HG02840 (cell line): ENCODE results near the gene CWF19L1.
A peak's percentile ranks its signal among the peaks of the same experiment; 100 is the strongest.
"Not testable (repeated sequence)": the region's sequence is repeated elsewhere in the genome, so short reads cannot be mapped to it uniquely, and the experiment has no call there.

Experiments used
- ATAC-seq: cut with Tn5 transposase; IDR thresholded peaks from one replicate; pipeline ENCODE4 v1.9.1; 2021; ENCODE audit warnings: mild to moderate bottlenecking, moderate library complexity, moderate number of reproducible peaks; ENCODE audit not compliant: unreplicated experiment, low FRiP score

CWF19L1 gene

DNA sequence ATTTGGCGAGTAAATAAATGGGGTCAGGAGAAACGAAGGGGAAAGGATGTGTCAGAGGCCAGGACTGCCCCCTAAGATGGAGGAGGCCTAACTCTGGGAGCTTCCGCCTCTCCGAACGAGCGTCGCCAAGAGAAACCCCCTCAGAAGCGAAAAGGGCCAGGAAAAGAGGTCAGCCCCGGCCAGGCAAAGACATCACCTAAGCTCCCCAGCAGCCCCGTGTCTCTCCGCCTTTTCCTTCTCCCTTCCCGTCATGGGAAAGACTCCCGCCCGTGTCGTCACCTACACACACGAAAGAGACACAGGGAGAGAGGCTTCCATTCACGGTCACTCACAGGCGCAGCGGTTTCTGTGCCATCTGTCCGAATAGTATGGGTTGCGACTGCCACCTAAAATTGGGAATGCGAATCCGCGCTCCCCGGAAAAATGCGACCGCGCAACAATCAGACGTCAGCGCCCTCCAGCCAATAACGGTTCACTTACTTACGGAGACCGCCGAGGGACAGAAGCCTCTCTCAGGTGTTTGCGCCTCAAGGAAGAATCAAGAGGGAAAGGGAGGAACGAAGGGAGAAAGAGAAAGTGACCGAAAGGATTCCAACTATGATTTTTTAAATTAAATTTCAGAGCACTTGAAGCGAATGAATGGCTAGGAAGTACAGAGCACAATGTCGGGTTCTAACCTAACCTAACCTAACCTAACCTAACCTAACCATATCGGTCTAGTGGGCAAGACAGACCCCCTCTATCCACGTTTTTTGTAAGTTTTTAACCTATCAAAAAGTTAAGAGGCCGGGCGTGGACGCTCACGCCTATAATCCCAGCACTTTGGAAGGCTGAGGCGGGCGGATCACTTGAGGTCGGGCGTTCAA is at the start of gene CWF19L1:
TSS of gene CWF19L1 (minus strand) at position 400 of the 866 bp plus-strand sequence. CDS start at position 355, 45 bp downstream.
- ATAC-seq = peak; percentile 67

DNA sequence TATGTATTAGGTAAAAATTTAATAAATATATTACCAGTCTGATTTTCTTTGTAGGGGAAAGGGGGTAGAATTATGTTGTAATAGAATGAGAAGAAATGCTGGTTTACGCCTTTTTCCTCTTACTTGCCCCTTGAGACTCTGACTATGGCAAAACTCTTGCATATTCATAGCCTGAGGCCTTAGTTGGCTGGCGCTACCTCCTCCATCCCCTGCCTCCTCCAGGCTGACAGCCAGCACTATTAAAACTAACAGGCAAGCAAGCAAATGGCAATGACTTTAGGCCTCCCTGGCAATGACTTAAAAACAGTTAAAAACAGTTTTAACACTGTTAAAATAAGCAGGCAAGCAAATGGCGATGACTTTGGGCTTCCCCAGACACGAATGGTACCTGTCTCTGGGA is 48.2 kb upstream of the CWF19L1 start:
- no peak for ATAC-seq

DNA sequence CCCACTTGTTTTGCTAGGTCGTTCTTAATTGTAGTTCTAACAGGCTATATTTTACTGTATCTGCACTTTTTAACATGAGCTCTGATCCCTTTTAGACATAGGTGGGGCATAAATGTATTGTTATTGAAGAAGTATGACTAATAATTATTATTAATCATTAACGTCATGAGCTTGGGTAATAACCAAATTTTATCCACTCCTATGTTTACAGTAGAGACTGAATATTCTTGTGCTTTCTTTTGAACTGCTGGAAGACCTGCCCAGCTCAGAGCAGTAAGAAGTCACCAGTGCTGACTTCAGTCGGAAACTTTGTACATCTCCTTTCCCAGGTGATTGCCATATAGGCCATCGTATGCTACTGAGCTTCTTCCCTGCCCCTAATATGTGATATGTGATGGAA is 43.9 kb upstream of the CWF19L1 start:
- no peak for ATAC-seq

DNA sequence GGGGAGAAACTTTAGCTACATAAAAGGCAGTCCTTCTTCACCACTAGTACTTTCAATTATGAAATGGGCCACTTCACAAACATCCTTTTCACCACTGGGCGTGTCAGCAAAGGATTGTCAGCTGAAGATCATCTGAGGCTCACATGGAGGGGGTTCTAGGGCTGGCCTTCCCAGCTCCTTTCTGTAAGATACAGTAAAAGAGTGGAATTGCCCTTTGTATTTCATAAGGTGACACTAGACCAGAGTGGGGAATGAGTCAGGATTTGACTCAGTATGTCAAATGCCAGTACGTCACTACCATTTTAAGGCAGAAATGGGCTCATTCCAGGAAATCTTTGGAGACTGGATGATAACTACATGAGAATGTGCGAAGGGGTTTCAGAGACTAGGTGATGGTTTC is 40.2 kb upstream of the CWF19L1 start:
- no peak for ATAC-seq

DNA sequence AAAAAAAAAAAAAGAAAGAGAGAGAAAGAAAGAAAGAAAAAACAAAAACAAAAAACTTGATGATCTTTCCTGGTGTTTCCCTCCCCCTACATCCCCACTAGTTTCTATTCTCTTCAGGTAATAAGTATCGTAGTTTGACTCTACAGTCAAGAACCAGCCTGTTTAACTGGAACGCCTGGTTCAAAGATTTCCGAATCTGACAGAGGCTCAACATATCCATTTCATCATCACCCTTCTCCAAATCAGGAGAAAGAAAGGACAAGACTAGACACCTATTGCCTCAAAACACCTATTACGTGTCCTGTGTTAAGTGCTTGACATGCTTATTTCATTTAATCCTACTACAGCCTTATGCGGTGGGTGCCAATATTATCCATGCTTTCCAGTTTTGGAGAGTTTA is 39.4 kb upstream of the CWF19L1 start:
- ATAC-seq = no peak

DNA sequence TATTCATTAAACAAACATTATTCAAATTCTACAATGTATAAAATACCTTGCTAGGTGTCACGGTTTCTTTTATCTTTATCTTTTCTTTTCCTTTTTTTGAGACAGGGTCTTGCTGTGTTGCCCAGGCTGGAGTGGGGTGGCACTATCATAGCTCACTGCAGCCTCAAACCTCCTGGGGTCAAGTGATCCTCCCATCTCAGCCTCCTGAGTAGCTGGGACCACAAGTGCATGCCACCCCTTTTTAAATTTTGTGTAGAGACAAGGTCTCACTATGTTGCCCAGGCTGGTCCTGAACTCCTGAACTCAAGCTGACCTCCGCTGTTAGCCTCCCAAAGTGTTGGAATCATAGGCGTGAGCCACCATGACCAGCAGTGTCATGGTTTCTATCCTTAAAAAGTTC is 37.0 kb upstream of the CWF19L1 start:
- no peak for ATAC-seq

DNA sequence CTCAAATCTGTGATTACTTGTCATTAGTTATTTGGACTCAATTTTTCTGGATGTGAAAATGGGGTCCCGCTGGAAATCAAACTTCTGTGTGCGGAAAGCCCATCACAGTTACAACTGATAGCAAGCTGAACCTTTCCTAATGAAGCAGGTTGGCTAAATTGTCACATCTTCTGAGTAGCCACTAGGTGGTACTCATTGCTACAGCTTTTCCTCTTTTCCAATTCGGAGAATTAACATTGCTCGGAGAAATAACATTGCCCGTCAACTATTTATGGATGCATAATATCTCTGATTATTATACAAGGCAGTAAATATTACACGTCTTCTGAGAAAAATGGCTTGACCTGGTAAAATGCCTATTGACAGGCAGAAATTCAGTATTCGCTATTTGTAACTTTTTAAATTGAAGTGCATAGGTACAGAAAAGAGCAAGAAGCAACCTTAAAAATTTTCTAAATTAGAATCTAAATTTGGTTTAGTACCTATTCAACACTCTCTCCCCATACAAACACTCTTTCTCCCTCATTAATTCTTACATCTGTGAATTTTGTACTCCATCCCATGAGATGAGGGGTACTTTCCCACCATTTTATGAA is 36.4 kb upstream of the CWF19L1 start:
- no peak for ATAC-seq

DNA sequence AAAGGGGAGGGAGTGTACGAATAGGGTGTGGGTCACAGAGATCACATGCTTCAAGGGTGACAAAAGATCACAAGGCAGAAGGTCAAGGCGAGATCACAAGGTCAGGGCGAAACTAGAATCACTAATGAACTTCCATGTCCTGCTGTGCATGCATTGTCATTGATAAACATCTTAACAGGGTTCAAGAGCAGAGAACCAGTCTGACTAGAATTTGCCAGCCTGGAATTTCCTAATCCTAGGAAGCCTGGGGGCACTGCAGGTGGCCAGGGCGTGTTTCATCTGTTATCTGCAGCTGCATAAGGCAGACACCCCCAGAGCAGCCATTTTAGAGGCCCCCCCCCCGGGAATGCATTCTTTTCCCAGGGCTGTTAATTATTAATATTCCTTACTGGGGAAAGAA is 33.7 kb upstream of the CWF19L1 start:
- ATAC-seq = not testable (repeated sequence)

DNA sequence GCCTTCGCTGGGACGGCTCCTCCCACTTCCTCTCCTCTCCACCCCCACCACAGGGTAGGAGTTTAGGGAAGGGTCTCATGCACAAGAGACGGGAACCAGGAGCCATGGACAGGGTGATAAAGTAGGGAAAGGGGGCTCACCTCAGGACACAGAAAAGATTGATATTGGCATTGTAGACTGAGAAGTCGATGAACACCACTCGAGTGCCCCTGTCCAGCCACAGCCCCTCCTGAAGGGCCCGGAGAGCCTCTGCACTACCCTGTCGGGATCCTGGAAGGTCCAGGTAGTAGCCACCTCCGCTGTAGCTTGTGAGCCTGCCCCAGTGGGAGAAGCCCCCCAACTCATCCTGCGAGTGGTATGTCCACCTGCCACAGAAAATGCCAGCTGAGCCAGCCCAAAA is 29.8 kb upstream of the CWF19L1 start:
- no peak for ATAC-seq

DNA sequence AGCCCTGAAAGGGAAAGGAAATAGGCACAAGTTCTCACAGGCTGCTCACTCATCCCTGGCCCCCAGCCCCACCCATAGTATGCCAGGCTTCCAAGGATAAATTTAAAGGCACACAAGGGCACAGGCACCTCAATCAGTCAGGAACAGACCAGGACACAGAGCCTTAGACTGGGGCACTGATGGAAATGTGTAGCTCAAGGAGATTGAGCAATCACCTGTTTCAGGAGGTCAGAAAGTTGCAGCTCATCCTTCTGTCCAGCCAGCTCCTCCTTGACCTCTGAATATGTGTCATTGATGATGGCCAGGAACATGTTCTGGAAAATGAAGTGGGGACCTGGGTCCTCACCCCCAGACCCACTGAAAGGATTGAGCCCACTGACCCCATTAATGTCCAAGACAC is 25.6 kb upstream of the CWF19L1 start:
- ATAC-seq = no peak

DNA sequence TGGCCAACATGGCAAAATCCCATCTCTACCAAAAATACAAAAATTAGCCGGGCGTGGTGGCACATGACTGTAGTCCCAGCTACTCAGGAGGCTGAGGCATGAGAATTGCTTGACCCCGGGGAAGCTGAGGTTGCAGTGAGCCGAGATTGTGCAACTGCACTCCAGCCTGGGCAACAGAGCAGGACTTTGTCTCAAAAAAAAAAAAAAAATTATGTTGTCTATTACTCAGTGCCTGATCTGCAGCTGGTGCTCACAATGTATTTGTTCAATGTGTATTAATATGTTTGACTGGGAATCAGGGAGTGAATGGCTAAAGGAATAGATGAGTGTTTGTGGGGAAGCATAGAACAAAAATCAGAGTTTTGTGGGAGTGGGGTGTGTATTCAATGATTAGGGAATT is 24.9 kb upstream of the CWF19L1 start:
- not testable (repeated sequence) for ATAC-seq

DNA sequence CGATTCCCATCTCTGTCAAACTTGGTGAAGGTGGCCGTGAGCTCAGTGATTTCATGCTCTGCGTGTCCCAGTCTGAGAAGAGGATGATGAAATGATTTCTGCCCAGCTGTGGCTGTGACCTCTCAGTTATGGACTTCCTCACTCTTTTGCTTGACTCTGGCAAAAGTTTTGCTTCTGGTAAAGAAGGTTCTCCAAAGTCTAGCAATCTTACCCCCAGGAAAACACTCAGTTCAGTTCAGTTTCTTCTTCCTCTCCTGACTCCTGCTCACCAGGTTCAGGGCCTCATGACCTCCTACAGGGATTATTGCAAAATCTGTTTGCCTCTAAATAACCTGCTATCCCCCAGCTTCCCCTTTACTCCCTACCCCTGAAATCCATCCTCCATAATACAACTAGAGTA is 23.9 kb upstream of the CWF19L1 start:
- no peak for ATAC-seq

DNA sequence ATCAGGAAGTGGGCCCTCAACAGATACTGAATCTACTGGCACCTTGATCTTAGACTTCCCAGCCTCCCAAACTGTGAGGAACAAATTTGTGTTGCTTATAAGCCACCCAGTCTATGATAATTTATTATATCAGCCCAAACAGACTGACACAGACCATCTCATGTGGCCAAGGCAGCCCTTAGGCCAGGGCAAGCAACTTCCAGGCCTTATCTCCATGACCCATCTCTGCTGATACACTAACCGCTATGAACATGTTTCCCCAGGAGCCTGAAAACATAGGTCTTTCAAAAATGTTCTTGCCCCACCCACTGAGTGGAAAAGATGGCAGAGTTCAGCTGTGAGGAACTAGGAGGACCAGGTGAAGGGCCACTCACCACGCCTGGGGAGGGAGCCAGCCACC is 22.2 kb upstream of the CWF19L1 start:
- no peak for ATAC-seq

DNA sequence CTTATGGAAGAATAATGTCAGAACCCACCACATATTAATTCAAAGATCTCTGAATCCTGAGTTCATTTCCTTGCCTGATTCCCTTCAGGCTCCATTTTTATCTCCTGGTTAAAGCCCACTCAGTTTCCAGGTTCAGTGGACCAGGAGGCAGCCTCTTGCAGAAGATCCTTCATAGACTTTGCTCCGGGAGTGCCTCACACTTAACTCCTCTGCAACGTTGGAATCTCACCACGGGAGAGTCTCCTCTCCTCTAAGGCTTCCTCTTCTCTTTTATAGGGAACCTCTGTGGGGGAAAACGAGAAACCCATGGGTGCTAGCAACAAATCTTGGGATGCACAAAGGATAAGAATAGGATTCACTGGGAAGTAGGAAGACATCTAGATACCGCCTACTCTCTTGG is 20.8 kb upstream of the CWF19L1 start:
- ATAC-seq = no peak

DNA sequence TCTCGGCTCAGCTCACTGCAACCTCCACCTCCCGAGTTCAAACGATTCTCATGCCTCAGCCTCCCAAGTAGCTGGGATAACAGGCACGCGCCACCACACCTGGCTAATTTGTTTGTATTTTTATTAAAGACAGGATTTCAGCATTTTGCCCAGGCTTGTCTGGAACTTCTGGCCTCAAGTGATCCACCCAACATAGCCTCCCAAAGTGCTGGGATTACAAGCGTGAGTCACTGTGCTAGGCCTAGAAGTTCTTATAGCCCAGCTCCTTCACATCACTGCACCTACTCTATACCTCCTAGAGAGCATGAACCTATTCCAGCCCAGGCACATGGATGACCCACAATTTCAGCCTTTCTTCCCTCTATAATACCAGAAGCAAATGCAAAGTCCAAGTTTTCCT is 20.3 kb upstream of the CWF19L1 start:
- ATAC-seq = no peak

DNA sequence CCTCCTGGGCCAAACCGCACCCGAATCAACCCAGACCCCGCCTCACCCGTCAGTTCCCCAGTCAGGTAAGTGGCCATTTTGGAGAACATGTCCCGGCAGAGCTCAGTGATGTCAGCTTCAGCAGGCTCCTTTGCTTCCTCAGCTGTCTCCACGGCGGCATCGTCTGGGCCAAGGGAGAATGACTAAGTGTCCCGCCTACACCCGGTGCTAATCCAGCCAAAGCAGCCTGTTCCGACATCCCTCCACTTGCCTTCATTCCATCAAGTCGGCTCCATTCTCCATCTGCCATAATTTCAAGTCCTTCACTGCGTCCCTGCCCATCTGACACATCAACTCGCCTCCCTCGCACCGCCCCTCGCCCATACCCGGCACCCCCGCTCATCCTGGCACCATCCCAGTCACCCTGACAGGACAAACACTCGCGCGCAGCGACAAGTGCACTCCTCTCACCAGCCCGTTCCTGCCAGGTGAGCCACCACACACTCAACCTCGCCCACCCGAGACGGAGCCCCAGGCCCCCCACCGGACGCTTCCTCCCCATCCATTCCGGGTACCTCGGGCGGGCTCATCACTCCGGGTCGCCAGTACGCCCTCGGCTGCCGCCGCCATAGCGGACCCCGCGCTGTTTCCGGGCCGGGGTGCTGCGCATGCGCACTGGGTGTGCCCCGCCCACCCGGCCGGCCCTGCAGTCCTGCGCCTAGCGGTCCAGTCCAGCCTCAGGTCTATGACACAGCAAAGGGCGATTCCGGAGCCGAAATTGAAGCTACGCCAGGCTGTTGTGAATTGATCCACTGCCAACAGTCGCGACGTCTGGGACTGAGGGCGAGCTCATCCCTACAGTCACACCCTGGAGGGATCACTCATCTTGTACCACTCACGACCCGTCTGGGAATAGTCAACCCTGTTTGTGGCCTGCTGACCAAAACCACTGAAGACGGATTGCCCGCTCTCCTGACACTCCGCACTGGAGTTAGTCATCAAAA is 18.9 kb upstream of the CWF19L1 start, which contains the start of gene BLOC1S2:
TSS of gene BLOC1S2 (minus strand) at position 630 of the 983 bp plus-strand sequence. CDS start at position 609, 21 bp downstream.
- peak; percentile 94 for ATAC-seq

DNA sequence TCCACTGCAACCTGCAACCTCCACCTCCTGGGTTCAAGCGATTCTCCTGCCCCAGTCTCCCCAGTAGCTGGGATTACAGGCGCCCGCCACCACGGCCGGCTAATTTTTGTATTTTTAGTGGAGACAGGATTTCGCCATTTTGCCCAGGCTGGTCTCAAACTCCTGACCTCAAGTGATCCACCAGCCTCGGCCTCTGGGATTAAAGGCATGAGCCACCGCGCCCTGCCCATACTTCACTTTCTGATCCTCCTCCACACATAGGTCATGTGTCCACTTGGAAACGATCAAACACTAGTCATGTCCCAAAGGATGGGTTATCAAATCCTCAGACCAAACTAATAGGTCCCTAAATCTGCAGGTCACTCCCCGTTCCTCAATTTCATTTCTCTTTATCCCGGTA is 17.9 kb upstream of the CWF19L1 start:
- ATAC-seq = not testable (repeated sequence)

DNA sequence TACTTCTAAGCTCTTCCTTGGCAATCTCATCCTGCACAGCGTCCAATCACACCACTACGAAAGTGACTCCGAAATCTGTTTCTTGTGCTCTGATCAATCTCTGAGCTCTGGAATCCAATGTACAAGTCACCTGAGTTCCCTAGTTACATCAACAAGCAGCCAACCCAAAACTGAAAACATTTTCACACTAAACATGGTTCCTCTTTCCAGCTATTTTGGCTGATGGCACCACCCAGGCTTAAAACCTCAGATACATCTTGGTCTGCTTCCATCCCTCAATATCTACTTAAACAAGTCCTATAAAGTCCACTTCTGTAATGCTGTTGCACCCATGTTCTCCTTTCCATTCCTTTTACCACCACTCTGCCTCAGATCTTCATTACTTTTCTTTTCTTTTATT is 15.5 kb upstream of the CWF19L1 start:
- ATAC-seq = no peak

DNA sequence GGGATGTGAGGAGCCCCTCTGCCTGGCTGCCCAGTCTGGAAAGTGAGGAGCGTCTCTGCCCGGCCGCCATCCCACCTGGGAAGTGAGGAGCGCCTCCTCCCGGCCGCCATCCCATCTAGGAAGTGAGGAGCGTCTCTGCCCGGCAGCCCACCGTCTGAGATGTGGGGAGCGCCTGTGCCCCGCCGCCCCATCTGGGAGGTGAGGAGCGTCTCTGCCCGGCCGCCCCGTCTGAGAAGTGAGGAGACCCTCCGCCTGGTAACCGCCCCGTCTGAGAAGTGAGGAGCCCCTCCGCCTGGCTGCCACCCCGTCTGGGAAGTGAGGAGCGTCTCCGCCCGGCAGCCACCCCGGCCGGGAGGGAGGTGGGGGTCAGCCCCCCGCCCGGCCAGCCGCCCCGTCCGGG is 9.5 kb upstream of the CWF19L1 start:
- not testable (repeated sequence) for ATAC-seq

DNA sequence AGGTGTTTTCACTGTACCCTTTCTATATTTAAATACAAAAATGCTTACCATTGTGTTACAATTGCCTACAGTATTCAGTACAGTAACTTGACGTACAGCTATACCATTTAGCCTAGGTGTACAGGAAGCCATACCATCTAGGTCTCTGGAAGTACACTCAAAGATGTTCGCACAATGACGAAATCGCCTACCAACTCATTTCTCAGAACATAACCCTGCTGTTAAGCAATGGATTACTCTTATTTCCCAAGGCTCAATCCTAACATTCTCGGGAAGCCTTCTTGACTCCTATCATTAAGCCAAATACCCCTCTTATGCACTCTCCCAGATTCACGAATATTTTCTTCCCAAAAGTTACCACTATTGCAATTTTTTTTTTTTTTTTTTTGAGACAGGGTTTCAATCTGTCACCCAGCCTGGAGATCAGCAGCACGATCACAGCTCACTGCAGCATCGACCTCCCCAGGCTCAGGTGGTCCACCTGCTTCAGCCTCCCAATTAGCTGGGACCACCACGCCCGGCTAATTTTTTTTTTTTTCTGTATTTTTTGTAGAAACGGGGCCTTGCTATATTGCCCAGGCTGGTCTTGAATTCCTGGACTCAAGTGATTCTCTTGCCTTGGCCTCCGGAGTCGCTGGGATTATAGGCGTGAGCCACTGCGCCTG is 1.5 kb downstream of the CWF19L1 start:
- no peak for ATAC-seq
